ENCODE measurements around the gene ANKRD23.

DNA sequence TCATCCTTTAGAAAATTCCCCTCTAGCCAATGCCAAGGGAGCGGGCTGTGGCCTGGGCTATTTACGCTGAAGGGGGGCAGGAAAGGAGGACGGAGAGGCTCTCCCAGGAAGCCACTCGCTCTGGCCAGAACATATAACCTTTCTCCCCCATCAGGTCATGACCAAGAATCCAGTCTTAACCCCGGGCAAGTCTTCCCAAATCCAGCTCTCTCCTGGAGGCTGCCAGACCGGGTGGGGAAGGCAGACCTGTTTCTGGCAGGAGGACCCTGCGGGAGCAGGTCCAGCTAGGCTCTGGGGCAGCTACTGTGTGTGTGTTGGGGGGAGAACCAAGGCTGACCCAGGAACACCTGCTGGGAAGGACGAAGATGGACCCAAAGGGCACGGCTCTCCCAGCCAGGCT is 39.5 kb upstream of the ANKRD23 start:
- TF ChIP-seq ZNF274 (IDR thresholded peaks at IDR 0.05; ENCODE audit: low read depth, low read length): no peak
- TF ChIP-seq SUZ12 (IDR thresholded peaks at IDR 0.05; ENCODE audit: extremely low read depth, insufficient read depth, insufficient read length): no peak

Data from NT2/D1 (cell line).